ENCODE measurements around the gene PDZD2.

DNA sequence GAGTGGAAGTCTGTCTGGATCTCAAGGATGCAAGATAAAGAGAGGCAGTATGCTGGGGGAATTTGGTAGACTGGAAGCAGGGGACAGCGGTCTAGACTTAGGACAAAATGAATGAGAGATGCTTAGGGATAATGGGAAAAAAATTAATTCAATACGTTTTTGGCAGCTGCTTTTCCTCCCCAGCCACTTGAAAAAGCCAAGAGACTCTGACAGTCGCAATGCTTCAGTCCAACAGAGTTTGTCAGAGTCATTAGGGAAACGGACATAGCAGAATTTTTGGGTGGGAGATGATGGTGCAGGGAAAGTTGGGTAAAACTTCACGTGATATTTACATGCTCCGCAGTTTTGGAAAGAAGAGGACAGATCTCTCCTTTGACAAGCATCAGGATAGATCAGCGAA is 405.5 kb downstream of the PDZD2 start:
- TF ChIP-seq, protein P1, sequence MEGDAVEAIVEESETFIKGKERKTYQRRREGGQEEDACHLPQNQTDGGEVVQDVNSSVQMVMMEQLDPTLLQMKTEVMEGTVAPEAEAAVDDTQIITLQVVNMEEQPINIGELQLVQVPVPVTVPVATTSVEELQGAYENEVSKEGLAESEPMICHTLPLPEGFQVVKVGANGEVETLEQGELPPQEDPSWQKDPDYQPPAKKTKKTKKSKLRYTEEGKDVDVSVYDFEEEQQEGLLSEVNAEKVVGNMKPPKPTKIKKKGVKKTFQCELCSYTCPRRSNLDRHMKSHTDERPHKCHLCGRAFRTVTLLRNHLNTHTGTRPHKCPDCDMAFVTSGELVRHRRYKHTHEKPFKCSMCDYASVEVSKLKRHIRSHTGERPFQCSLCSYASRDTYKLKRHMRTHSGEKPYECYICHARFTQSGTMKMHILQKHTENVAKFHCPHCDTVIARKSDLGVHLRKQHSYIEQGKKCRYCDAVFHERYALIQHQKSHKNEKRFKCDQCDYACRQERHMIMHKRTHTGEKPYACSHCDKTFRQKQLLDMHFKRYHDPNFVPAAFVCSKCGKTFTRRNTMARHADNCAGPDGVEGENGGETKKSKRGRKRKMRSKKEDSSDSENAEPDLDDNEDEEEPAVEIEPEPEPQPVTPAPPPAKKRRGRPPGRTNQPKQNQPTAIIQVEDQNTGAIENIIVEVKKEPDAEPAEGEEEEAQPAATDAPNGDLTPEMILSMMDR (IDR thresholded peaks at IDR 0.05; ENCODE audit: low read depth, low read length, poor library complexity, severe bottlenecking), result no peak
- TF ChIP-seq EZH2phosphoT487 (IDR thresholded peaks at IDR 0.05; ENCODE audit: borderline replicate concordance, low read length), result no peak

Measured in DOHH2 (cell line).